ENCODE data around the gene MCU. TPM values are rescaled to one million over a fixed set of nuclear protein-coding genes. Genes with fewer than 3 reads are reported as not detected.

MCU gene
- total RNA-seq, 1 experiment from 2014 or later, result 37.2 TPM

DNA sequence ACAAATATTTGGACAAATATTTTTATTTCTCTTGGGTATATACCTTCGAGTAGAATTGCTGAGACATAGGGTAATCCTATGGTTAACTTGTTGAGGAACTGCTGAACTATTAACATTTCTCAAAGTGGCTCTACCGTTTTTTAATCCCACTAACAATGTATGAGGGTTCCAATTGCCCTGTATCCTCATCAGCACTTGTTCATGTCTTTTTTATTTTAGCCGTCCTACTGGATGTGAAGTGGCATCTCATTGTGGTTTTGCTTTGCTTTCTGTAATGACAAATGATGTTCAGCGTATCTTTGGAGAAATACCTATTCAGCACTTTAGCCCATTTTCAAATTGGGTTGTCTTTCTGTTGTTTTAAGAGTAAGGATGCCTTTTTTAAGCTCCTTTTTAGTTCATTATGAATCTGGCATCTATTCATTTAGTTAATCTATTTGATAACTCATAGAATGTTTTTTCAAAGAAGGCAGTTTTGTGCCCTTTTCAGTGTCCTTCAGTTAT lies 40.0 kb downstream of the MCU start:
- ATAC-seq, result no peak

More for the DNA sequence above, 40.0 kb downstream of the MCU start:
- TF ChIP-seq ATF3 (CRISPR knock-in tag; conservative IDR thresholded peaks at IDR 0.05) (no peak), CDX4 (CRISPR knock-in tag; IDR thresholded peaks at IDR 0.05; ENCODE audit: borderline replicate concordance) (no peak), ZNF121 (CRISPR knock-in tag; IDR thresholded peaks at IDR 0.05) (no peak), ZNF281 (CRISPR knock-in tag; IDR thresholded peaks at IDR 0.05) (no peak), ZBTB21 (CRISPR knock-in tag; IDR thresholded peaks at IDR 0.05; ENCODE audit: borderline replicate concordance) (no peak), USF1 (CRISPR knock-in tag; IDR thresholded peaks at IDR 0.05) (no peak), JUN (CRISPR knock-in tag; IDR thresholded peaks at IDR 0.05) (no peak), SOX15 (CRISPR knock-in tag; IDR thresholded peaks at IDR 0.05) (no peak), ZNF416 (CRISPR knock-in tag; IDR thresholded peaks at IDR 0.05) (no peak), KAT7 (CRISPR knock-in tag; IDR thresholded peaks at IDR 0.05; ENCODE audit: borderline replicate concordance) (no peak), ESRRA (CRISPR knock-in tag; IDR thresholded peaks at IDR 0.05; ENCODE audit: borderline replicate concordance) (no peak), NFATC4 (CRISPR knock-in tag; IDR thresholded peaks at IDR 0.05) (no peak), IRF2 (CRISPR knock-in tag; IDR thresholded peaks at IDR 0.05; ENCODE audit: borderline replicate concordance, low read depth) (no peak), AR (CRISPR knock-in tag; IDR thresholded peaks at IDR 0.05) (no peak), NFYB (CRISPR knock-in tag; conservative IDR thresholded peaks at IDR 0.05; ENCODE audit: low read depth) (no peak), RELA (CRISPR knock-in tag; IDR thresholded peaks at IDR 0.05; ENCODE audit: borderline replicate concordance) (no peak), ZNF396 (CRISPR knock-in tag; IDR thresholded peaks at IDR 0.05; ENCODE audit: borderline replicate concordance) (no peak)
- TF ChIP-seq, protein P1, sequence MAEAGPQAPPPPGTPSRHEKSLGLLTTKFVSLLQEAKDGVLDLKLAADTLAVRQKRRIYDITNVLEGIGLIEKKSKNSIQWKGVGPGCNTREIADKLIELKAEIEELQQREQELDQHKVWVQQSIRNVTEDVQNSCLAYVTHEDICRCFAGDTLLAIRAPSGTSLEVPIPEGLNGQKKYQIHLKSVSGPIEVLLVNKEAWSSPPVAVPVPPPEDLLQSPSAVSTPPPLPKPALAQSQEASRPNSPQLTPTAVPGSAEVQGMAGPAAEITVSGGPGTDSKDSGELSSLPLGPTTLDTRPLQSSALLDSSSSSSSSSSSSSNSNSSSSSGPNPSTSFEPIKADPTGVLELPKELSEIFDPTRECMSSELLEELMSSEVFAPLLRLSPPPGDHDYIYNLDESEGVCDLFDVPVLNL (CRISPR knock-in tag; IDR thresholded peaks at IDR 0.05; ENCODE audit: borderline replicate concordance, low read depth), result no peak
- TF ChIP-seq, protein P2, sequence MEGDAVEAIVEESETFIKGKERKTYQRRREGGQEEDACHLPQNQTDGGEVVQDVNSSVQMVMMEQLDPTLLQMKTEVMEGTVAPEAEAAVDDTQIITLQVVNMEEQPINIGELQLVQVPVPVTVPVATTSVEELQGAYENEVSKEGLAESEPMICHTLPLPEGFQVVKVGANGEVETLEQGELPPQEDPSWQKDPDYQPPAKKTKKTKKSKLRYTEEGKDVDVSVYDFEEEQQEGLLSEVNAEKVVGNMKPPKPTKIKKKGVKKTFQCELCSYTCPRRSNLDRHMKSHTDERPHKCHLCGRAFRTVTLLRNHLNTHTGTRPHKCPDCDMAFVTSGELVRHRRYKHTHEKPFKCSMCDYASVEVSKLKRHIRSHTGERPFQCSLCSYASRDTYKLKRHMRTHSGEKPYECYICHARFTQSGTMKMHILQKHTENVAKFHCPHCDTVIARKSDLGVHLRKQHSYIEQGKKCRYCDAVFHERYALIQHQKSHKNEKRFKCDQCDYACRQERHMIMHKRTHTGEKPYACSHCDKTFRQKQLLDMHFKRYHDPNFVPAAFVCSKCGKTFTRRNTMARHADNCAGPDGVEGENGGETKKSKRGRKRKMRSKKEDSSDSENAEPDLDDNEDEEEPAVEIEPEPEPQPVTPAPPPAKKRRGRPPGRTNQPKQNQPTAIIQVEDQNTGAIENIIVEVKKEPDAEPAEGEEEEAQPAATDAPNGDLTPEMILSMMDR (IDR thresholded peaks at IDR 0.05), result no peak
- TF ChIP-seq, protein P3, sequence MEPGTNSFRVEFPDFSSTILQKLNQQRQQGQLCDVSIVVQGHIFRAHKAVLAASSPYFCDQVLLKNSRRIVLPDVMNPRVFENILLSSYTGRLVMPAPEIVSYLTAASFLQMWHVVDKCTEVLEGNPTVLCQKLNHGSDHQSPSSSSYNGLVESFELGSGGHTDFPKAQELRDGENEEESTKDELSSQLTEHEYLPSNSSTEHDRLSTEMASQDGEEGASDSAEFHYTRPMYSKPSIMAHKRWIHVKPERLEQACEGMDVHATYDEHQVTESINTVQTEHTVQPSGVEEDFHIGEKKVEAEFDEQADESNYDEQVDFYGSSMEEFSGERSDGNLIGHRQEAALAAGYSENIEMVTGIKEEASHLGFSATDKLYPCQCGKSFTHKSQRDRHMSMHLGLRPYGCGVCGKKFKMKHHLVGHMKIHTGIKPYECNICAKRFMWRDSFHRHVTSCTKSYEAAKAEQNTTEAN (CRISPR knock-in tag; IDR thresholded peaks at IDR 0.05), result no peak
- no peaks in the 10 kb centered on the region for H3K9me3 Mint-ChIP-seq
- no peak overlapping the region for H3K27ac Mint-ChIP-seq
- peaks cover 10% of the 10 kb centered on the region for H3K4me1 Mint-ChIP-seq
- no peaks in the 10 kb centered on the region for H3K36me3 Mint-ChIP-seq
- POLR2A ChIA-PET, result no interaction called here
- no peaks in the 10 kb centered on the region for H3K27me3 Mint-ChIP-seq (ENCODE audit: low read depth)
- DNase-seq (ENCODE audit: low spot score), result no peak
- CTCF ChIA-PET, result no interaction called here
- H3K4me3 Mint-ChIP-seq, result no peak overlapping the region
